ENCODE results near the gene RNU6-1.
A peak's percentile ranks its signal among the peaks of the same experiment; 100 is the strongest.

Gene RNU6-1

DNA sequence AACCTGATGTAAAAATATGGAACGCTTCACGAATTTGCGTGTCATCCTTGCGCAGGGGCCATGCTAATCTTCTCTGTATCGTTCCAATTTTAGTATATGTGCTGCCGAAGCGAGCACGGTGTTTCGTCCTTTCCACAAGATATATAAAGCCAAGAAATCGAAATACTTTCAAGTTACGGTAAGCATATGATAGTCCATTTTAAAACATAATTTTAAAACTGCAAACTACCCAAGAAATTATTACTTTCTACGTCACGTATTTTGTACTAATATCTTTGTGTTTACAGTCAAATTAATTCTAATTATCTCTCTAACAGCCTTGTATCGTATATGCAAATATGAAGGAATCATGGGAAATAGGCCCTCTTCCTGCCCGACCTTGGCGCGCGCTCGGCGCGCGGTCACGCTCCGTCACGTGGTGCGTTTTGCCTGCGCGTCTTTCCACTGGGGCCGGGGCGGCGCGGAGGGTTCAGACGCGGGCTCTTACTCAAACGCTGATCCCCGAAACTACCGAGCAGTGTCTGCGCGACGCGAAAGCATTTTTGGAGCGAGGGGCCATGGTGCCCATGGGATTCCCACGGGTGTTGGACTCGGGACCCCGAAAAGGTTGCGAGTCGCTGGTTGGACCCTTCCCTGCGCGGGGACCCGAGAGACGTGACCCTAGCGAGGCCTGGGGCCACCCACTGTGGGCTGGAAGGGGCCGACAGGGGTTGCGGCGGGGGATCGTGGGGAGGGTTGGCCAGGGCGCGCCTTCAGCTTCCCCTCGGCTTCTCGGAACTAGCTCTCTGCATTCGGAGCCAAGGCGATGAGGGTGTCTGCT is at the start of gene RNU6-1:
Gene RNU6-1, minus strand, starts transcription at position 117 of the 820 bp plus-strand sequence.
- DNase-seq = peak; percentile 78 to 85

DNA sequence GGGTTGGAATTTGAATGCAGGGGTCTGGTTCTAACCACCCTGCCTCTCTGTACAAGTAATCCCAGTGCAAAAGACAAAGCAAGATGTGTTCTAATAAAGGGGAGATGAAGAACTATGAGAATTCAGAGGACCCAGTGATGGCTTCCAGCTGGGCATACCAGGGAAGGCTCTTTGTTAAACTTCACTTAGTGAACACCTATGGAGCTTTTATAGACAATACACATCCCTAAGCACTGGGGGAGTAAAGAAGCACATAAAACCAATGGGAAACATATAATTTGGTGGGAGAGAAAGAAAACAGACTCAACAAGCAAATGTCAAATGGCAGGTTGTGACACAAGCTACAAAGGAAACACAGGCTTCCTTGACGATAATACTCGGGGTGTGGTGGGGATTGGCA is 47.9 kb upstream of the RNU6-1 start:
- no peak for DNase-seq

DNA sequence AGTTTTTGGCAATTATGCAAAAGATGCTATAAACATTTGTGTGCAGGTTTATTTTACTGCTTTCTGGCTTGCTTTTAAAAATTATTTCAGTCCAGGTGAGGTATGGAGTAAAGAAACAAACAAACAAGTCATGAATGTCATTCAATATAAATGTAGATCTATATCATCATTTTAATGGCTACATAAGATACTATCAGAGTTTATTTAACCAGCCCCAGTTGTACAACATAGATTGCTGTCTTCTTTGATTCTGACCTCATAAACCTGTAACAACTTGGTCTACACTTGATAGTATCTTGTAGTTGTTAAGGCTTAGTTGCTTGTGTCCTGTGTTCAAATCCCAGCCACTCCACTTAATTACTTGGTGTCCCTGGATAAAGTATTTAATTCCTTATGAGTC is 46.0 kb upstream of the RNU6-1 start:
- no peak for DNase-seq

DNA sequence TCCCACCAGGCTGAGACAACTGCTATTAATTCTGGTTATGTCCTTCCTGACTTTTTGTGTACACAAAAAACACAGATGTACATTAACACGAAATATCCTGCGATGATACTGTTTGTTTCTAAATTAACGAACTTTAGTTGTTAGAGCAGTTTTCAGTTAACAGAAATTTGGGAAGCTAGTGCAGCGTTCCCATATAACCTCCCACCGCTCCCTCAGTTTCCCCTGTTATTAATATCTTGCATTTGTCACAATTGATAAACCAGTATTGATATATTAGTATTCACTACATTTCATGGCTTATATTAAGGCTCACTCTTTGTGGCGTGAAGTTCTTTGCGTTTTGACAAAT is 45.3 kb upstream of the RNU6-1 start:
- DNase-seq = no peak

DNA sequence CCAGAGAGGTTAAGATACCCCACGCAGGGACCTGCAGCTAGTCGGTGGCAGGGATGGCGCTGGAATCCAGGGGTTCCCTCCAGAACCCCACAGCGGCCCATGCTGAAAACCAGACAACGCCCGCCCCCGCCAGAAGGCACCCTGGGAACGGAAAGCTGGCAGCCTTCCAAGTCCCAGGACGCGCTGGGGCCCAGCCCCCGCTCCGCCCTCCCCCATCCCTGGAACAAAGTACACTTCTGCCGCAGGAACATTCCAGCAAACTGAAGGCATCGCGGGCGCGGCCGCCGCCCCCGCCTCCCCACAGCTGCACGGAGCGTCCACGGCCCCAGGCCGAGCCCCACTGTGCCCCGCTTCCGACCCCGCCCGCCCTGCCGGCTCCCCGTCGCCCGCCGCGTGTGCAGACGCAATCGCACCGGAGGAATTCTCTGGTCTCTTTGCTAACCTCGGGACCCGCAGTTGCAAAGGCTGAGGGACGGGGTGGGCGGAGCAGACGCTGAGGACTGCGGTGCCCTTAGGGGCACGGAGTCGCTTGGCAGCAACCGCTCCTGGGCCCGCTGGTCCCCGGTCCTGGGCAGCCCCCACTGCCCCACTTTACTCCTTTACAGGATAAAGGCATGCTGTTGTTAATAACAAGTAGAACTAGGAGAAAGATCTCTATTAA is 44.8 kb upstream of the RNU6-1 start:
- DNase-seq = peak; percentile 51 to 70

DNA sequence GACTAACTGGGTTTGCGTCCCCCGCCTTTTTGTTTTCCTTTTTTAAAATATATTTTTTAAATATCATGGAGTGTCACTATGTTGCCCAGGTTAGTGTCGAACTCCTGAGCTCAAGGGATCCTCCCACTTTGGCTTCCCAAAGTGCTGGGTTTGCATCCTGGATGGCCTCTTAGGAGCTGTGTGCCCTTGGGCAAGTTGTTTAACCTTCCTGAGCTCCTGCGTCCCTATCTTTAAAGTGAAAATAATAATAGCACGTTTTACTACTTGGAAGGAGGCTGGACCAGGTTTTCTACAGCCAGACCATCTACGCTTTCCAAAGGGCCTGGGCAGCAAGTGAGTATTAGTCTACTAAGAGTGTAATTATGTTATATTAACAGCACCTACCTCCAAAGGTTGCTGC is 44.2 kb upstream of the RNU6-1 start:
- DNase-seq = no peak

DNA sequence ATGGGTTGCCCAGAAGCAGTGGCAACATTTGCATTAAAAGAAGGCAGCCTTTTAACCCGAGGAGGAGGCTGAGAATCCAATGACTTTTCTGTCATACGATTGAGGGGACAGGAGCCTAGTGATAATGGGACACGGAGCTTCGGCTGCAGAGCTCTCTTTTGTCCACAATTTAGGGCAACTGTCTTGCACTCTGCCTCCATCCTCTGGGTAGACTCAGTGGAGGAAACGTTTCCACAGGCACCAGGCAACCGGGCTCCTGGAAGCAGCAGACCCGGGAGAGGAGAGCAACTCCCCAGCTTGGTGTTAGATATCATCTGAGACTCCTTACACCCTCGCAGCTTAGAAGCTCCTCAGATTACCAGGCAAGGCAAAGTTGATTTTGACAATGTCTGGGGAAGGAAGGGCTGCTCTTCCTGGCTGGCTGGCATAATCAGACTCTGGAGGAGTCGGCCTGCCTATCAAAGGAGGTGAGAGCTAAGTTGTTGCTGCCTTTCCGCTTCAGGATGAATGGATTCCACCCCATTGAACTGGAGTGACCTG is 43.5 kb upstream of the RNU6-1 start:
- DNase-seq = no peak

DNA sequence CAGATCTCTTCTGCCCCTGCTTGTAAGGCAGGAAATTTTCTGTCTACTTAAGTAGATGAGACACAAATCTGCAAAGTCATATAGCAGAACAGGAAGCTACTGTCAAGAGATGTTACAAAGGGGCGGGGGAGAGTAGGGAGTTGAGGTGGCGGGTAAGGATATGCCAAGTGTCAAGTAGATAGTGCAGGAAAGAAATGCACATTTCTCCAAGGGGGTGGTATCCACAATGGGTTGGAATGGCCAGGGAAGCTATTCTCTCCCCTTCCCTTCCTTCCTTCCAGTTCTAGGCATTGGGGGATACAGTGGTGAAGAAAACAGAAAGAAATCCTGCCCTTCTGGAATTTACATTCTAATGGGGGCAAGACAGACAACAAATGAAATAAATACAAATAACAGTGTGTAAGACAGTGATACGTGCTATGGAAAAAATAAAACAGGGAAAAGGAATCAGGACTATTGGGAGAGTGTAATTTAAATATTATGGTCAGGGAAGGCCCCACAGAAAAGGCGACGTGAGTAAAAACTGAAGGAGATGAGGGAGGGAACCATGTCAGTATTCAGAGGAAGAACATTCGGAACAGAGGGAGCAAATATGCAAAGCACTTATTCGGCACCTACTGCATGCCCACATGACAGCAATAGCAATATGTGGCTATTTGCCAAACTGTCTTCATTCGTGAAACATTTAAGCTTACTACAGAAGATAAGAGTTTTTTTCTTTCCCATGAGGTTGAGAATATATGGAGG is 42.8 kb upstream of the RNU6-1 start:
- no peak for DNase-seq

DNA sequence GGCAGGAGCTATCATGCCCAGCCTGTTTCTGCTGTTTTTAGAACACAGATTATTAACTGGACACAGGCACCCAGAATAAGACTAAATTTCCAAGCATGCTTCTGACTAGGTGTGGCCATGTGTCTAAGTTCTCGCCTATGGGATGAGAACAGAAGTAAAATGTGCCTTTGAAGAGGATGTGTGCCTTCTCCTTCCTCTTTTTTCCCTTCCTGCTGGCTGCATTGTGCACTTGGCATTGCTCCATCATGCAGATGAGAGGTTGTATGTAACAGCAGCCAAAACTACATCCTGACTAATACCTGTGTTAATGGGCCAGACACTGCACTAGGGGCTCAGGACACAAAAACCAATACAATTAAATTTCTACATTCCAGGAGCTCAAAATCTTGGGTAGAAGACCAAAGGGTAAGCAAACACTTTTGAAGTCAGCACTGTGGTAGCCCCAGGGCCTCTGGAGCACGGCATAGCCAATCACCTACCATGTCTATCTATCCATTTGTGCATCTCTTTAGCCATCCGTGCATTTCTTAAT is 40.9 kb upstream of the RNU6-1 start:
- no peak for DNase-seq

DNA sequence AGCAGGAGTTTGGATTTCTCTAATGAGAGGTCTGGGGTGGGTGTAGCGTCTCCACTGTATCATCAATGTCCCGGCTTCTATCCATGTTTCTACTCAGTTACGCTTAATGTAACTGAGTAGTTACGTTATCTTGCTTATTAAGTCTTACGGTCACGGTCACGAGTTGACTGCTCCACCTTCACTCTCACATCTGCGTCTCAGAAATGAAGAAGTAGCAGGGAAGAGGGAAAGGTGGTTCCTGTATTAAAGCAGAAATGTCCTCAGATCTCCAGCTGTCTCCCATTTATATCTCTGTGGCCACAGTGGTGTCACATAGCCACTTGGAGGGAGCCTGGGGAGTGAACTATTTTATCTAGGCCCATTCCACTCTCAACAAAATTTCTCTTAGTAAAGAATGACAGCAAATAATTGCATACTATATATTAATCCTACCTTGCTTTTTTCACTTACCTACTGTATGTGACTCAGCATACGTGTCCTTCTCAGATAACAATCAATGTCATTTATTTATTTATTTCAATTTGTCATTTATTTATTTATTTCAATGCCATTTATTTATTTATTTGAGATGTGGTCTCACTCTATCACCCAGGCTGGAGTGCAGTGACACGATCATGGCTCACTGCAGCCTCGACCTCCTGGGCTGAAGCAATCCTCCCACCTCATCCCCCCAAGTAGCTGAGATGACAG is 39.7 kb upstream of the RNU6-1 start:
- no peak for DNase-seq

DNA sequence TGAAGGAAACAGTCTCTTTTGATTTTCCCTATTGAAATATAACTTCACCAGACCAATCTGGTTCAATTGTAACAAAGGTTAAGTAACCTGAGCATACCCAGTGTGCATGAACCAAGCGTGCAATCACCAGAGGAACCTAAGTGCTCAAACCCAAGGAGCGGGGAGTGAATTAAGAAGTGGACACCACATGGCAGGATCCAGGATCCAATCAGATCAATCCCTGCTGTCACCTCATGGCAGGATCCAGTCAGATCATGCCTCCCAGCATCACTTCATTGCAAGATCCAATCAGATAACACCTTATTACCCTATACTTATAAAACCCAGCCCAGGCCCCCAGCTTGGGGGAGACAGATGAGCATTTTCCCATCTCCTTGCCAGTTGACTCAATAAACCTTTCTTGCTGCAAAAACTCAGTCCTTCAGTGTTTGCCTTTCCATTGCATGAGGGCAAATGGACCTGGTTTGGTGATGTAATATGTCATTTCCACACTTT is 38.9 kb upstream of the RNU6-1 start:
- DNase-seq = no peak

DNA sequence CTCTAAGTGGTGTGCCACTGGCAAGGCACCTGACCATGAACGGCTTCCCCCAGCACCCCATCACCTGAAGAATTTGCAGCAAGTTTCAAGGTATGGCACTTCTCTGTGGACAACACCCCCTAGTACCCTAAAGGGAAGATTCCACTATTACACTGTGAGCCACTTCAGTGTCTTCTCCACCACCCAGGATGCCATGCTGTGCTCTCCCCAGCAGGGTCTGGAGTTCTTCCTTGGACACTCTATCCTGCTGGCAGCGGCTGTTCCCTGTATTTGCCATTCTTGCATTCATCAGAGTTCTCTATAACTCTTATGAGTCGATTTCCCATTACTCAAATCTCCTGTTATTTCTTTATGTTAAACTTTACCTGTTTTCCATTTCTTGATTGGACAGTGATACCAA is 33.9 kb upstream of the RNU6-1 start:
- no peak for DNase-seq

DNA sequence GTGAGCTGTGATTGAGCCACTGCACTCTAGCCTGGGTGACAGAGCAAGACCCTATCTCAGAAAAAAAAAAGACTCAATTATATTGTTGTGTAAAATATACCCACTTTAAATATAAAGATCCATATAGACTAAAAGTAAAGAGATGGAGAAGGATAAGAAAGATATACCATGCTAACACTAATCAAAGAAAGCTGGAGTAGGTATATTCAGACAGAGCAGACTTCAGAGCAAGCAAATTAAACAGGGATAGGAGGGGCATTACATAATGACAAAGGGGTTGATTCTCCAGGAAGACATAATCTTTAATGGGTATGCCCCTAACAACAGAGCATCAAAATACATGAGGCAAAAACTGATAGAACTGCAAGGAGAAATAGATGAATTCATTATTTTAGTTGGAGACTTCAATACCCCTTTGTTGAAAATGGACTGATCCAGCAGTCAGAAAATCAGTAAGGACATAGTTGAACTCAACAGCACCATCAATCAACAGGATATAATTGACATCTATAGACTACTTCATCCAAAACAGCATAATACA is 31.1 kb upstream of the RNU6-1 start:
- no peak for DNase-seq

DNA sequence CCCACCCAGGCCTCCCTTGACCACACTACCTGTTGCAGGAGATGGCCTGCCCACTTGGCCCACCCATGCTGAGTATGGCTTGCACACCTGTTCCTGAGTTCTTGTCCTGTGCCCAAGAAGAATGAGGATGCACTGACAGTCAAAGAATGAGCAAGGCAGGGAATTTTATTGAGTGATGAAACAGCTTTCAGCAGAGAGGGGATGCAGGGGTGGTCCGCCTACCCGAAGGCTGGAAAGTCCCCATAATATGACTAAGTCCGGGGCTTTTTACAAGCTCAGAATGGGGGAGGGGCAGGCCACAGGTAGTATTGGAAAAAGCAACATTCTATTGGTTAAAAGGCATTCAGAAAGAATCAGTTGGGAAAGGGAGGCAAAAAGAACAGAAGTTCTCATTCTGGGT is 29.9 kb upstream of the RNU6-1 start:
- DNase-seq = no peak

DNA sequence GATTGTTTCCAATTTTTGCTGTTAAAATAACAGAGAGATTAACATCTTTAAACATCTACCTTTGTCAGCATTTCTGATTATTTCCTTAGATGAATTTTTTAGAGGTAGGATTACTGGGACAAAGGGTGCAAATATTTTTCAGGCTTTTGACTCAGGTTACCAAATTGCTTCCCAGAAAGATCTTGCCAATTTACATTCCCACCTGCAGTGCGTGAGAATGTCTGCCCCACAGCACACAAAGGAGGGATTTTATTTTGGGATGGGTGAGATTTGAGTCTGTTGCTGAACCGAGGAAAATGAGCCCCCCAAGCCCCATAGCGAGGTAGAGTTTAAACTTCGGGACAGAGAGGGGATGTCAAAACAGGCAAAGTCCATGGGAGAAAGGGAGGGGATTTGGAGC is 25.9 kb upstream of the RNU6-1 start:
- DNase-seq = no peak

DNA sequence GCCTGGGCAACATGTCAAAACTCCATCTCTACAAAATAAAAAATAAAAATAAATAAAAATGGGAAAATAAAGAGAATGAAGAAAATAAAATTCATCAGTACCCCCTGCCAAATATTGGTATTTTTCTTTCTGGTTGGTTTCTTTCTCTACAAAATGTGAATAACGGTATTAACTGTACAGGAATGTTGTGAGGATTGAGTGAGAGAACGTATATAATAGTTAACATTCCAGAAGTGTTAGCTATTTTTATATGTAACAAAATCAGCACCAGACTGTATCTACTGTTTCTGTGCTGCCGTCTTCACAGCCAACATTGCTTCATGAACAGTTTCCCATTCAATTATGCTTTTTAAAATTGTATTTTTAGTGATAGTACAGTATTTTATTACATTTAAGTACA is 25.5 kb upstream of the RNU6-1 start:
- no peak for DNase-seq

DNA sequence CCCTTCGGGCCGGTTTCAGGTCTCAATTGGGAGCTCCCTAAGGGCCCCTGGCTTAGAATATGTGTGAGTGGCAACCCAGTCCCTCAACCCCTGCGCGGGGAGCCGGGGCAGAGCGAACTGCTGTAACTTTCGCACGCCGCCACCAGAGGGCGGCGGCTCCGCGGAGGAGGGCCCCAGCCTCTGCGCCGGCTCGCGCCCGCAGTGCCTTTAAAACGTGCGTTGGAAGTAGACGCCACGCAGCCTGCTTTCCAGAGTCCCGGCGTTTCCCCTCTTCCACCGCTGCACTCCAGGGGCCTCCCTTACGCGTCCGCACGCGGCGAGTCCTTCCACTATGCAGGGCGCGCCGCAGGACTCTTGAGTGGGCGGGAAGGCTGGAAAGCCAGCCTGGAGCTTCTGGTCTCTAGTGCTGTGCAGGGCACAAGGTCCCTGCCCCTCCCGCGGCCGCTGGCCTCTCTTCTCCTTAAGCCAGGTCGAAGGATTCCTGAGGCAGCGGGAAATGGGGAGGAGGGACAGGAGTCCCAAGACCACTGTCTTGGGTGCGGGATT is 23.7 kb upstream of the RNU6-1 start:
- peak; percentile 80 to 84 for DNase-seq

DNA sequence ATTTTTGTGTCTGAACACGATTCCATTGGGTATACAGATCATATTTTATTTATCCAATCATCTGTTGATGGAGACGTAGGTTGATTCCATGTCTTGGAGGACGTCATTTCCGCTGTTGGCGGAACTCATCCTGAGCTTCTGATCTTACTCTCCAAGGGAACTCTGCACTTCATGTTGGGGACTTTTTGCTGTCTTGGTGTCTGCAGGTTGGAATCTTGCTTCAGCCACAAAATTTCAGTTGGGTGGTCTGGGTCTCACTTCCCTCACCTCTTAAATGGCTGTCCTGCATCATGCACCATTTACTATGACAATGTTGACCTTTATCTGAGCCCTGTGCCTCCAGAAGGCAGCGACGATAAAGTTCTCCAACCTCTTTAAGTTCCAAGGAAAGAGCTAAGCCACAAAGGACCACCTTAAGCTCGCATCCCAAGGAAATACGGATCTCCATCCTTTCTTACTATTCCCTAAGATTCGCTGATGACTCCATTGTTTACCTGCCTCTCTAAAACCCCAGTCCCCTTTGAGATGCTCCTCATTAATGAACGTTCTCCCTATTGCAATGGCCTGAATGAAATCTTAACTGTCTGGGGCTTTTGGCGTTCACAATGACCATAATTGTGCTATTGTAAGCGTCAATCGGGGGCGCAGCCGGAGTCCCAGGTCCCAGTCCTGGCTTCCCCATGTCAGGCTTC is 23.1 kb upstream of the RNU6-1 start:
- no peak for DNase-seq

DNA sequence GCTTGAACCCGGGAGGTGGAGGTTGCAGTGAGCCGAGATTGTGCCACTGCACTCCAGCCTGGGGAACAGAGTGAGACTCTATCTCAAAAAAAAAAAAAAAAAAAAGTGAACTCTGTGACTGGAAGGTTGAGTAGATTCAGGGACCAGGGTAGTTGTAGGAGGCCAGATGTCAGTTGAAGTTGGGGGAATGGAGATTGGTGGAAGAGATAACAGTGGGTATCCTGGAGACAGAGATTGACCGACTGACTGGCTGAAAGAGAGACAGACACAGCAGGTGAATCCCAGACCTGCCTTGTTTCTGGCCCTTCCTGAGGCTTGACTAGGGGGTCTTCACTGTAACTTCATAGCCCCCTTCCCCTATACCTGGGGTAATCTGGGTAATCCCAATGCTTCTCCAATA is 22.1 kb upstream of the RNU6-1 start:
- no peak for DNase-seq

DNA sequence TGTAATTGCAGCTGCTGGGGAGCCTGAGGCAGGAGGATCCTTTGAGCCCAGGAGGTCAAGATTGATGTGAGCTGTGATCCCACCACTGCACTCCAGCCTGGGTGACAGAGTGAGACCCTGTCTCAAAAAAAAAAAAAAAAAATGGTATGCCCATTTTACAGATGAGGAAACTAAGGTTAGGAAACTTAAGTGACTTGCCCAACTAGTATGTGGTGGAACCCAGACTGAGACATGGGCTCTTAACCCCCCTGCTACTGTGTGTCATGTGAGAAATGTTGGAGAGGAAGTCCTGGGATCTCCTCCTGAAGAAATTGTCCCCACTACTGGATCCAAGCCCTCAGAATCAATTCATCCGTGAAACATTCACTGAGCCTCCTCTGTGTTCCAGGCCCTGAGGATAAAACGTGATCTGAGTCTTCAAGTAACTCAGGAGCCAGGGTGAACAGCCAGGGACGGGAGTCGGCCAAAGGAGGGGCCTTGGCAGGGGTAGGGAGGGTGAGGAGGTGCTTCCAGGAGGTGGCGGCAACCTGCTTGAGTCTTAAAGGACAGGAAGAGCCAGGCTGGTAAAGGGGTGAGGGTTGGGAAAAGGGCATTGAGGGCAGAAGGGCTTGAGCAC is 19.6 kb upstream of the RNU6-1 start:
- no peak for DNase-seq

DNA sequence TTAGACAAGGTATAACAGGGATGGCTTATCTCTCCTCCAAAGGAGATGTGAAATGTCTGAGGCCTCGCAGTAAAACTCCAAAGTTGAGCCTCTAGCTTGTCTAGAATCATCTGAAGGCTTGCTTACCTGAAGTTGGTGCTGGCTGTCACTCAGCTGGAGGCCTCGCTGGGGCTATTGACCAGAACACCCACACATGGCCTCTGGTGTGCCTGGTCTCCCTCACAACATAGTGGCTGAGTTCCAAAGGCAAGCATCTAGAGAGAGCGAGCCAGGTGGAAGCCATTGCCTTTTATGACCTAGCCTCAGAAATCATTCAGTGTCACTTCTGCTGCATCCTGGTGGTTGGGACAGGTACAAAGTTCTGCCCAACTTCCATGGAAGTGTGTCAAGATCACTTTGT is 17.4 kb upstream of the RNU6-1 start:
- no peak for DNase-seq

Measured in SHP77 (cell line).